GM20000 (cell line): ENCODE measurements around the gene LHCGR.
A peak's percentile ranks its signal among the peaks of the same experiment; 100 is the strongest.

ENCODE experiments used
- DNase-seq: peaks from one replicate; pipeline ENCODE4 v3.0.0; 2012; ENCODE audit warnings: low spot score
- TF ChIP-seq, protein P1 (sequence below): IDR thresholded peaks from 2 replicates; pipeline ENCODE4 v1.5.1; 2012; ENCODE audit warnings: mild to moderate bottlenecking, control low read depth; ENCODE audit errors: extremely low read depth, missing control alignments

LHCGR gene

DNA sequence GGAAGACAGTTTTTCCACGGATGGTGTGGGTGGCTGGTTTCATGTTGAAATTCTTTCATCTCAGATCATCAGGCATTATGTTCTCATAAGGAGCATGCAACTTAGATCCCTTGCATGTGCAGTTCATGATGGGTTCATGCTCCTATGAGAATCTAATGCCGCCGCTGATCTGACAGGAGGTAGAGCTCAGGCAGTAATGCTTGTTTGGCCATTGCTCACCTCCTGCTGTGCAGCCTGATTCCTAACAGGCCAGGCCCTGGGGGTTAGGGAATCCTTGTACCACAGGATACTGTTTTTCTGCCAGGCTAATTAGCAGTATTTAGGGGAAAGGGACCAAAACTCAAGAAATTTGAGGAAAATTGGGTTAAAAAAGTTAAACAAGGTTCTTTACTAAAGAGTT lies 5.3 kb upstream of the LHCGR start:
- TF ChIP-seq, protein P1, sequence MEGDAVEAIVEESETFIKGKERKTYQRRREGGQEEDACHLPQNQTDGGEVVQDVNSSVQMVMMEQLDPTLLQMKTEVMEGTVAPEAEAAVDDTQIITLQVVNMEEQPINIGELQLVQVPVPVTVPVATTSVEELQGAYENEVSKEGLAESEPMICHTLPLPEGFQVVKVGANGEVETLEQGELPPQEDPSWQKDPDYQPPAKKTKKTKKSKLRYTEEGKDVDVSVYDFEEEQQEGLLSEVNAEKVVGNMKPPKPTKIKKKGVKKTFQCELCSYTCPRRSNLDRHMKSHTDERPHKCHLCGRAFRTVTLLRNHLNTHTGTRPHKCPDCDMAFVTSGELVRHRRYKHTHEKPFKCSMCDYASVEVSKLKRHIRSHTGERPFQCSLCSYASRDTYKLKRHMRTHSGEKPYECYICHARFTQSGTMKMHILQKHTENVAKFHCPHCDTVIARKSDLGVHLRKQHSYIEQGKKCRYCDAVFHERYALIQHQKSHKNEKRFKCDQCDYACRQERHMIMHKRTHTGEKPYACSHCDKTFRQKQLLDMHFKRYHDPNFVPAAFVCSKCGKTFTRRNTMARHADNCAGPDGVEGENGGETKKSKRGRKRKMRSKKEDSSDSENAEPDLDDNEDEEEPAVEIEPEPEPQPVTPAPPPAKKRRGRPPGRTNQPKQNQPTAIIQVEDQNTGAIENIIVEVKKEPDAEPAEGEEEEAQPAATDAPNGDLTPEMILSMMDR, result no peak
- DNase-seq, result no peak

GRCh38 chr2:48759682-48760081 lies 4.2 kb upstream of the LHCGR start:
- TF ChIP-seq, protein P1, result no peak
- DNase-seq, result no peak

- TF ChIP-seq, protein P1, result no peak
- no peak for DNase-seq
Measured at GRCh38 chr2:48756289-48756688, 765 bp upstream of the LHCGR start.

DNA sequence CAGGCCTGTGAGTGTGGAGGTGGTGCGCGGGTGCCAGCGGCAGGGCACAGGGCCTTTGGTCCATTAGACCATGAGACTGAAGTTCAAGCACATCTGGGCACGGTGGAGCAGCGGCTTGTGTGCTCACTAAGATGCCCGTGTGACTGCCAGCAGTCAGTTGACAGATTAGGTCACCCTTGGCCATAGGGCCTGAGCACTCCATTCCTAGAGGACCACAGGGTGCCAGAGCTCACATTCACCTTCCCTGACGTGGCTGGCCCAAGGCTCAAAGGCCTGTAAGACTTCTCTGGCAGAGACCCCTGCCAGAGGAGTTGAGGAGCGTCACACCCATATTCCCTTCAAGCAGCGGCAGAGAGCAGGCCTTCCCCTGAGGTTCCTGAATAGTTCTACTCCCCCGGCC lies 650 bp downstream of the LHCGR start:
- TF ChIP-seq, protein P1, result no peak
- no peak for DNase-seq

DNA sequence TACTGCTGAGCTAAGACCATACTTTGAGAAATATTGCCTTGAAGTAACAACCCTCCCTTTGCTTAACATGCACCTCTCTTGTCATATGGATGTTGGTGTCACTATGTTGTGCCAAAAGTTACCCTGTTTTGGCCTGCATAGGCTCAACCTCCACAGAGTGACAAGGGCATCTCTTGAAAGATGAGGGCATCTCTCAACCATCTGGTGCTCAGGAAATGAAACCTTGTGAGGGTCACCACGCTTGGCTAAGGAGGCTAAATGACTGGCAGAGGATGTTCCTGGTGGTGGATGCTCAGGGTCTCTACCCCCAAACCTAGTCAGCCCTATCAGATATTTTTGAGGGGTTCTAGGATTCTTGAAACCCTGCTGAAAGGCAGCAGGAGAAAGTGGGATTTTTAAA lies 2.3 kb downstream of the LHCGR start:
- TF ChIP-seq, protein P1, result no peak

DNA sequence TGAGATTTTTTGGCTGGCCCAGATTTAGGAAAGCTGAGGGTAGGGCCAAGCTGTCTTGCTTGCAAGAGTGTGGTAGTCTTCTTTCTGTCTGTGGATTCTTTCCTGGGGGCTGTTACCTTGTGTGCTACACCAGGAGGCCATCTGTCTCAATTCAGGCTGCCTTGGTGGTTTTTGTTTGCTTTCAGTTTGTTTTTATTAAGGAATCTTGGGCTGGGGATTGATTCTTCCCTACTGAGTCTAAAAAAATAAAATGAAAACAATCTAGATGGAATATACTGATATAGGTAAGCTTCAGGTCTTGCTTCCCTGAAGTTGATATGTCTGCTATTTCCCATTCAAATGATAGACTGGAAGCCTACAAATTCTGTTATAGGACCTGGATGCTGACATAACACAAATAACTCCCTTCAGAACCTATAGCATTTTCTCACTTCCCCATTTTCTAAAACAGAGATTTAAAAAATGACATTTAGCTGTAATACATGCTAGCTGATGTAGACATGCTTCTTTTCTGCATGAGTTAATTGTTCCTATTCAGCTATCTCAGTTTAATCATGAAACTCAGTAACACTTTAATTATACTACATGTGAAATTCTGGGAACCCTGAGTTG lies 5.3 kb downstream of the LHCGR start:
- peak; percentile 55 for DNase-seq
- TF ChIP-seq, protein P1, result no peak

More for the DNA sequence above, 2.3 kb downstream of the LHCGR start:
- DNase-seq, result no peak

DNA sequence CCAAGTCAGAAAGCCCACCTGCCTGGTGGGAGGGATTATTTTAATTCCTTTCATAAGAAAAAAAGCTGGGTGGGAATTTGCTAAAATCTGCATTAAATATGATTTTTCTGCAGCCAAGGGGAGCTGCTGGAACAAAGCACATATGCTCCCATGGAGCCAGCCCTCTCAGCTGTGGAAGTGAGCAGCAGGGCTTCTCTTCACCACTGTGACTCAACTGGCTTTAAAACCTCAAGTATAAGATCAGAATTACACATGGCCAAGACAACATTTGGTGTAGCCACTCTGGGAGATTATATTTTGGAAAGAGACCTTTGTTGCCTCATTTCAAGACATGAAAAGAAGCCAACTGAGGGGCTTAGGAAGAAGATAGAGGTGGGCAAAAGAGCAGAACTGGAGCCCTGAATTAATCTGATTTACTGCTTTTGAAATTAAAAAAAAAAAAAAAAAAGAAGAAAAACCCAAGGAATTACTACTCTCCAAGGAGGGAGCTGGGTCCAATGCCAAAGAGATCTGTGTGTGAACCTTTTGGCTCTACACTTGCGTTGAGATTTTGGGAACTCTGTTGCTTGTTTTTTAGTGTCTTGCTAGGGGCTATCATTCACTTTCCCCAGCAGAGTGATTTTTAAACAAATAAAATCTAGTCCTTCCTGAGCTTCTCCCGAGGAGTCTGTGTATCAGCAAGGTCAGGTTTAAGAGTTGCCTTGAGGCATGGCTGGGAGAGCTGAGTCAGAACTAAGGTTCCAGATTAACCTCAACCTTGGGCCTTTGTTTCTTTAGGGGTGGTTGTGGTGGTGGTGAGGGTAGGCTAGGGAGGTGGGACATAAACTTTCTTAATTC lies 6.0 kb downstream of the LHCGR start:
- TF ChIP-seq, protein P1, result no peak
- no peak for DNase-seq
